T-helper 1 cell treated with Interleukin-12 subunit alpha and Interleukin-12 subunit beta and Interleukin-4 antibody, amounts not matched to agents 30 ng/mL and 1 ng/mL, for 36 hours (primary cell): ENCODE measurements around the gene ARHGAP26. TPM values are rescaled to one million over a fixed set of nuclear protein-coding genes. Genes with fewer than 3 reads are reported as not detected.
"Not testable (repeated sequence)": the region's sequence is repeated elsewhere in the genome, so short reads cannot be mapped to it uniquely, and the experiment has no call there.

Experiments used
- intact Hi-C: fragments of 100-400 bp; cut with micrococcal nuclease; formaldehyde crosslinking; loops from one replicate; pipeline ENCODE4 v1.15.1; 2024
- total RNA-seq: library from RNA; stranded (reverse); gene quantifications from 2 replicates; pipeline ENCODE4 v1.2.3, GENCODE V29; 2022

The ARHGAP26 gene
- total RNA-seq, 1 donor from 2014 or later, result 31.8 TPM

GRCh38 chr5:142952229-142952628 is 182.1 kb downstream of the ARHGAP26 start:
- intact Hi-C loops, result no loop called here

- intact Hi-C loops, result not testable (repeated sequence)
Observed at GRCh38 chr5:142952871-142953270, 182.7 kb downstream of the ARHGAP26 start.

- intact Hi-C loops, result no loop called here
Observed at GRCh38 chr5:142954455-142954854, 184.3 kb downstream of the ARHGAP26 start.

GRCh38 chr5:142955628-142956027 is 185.5 kb downstream of the ARHGAP26 start:
- intact Hi-C loops, result no loop called here

- intact Hi-C loops, result no loop called here
Observed at GRCh38 chr5:142957528-142957927, 187.4 kb downstream of the ARHGAP26 start.

GRCh38 chr5:142958944-142959682 is 188.9 kb downstream of the ARHGAP26 start:
- intact Hi-C loops, result no loop called here

GRCh38 chr5:142959683-142960657 is 189.8 kb downstream of the ARHGAP26 start:
- intact Hi-C loops, result no loop called here

GRCh38 chr5:142961440-142962173 is 191.4 kb downstream of the ARHGAP26 start:
- intact Hi-C loops, result no loop called here

GRCh38 chr5:142962174-142962533 is 192.0 kb downstream of the ARHGAP26 start:
- intact Hi-C loops, result no loop called here

GRCh38 chr5:142965258-142966120 is 195.3 kb downstream of the ARHGAP26 start:
- intact Hi-C loops, result not testable (repeated sequence)

- intact Hi-C loops, result no loop called here
Observed at GRCh38 chr5:142966121-142966420, 195.9 kb downstream of the ARHGAP26 start.

GRCh38 chr5:142969186-142969585 is 199.0 kb downstream of the ARHGAP26 start:
- intact Hi-C loops, result no loop called here

- intact Hi-C loops, result no loop called here
Observed at GRCh38 chr5:142969624-142970439, 199.7 kb downstream of the ARHGAP26 start.

GRCh38 chr5:142970440-142971030 is 200.4 kb downstream of the ARHGAP26 start:
- intact Hi-C loops, result no loop called here

GRCh38 chr5:142971303-142972013 is 201.3 kb downstream of the ARHGAP26 start:
- intact Hi-C loops, result no loop called here

GRCh38 chr5:142972064-142972570 is 201.9 kb downstream of the ARHGAP26 start:
- intact Hi-C loops, result no loop called here

GRCh38 chr5:142973932-142974331 is 203.8 kb downstream of the ARHGAP26 start:
- intact Hi-C loops, result no loop called here

GRCh38 chr5:142974409-142974808 is 204.2 kb downstream of the ARHGAP26 start:
- intact Hi-C loops, result no loop called here

GRCh38 chr5:142976861-142977260 is 206.7 kb downstream of the ARHGAP26 start:
- intact Hi-C loops, result loop anchor here (1.0 to 5.0 kb wide), 3 partner anchors 25 to 205 kb away; partner anchors contain the start of gene ARHGAP26
